MM.1S (cell line): ENCODE measurements around the gene CERS6.

ENCODE experiments used
- DNase-seq: peaks from one replicate; pipeline ENCODE4 v3.0.0-alpha.2; 2015
- H2AFZ ChIP-seq: fragments of 300-600 bp; sonication (generic); 2 replicates; pipeline ENCODE4 v1.6.0; 2016; ENCODE audit warnings: antibody characterized with exemption, low read length
- H3F3A ChIP-seq: fragments of 300-600 bp; sonication (generic); 2 replicates; pipeline ENCODE4 v1.6.1; 2016; ENCODE audit warnings: mild to moderate bottlenecking, antibody characterized with exemption, low read length, moderate library complexity, mixed read lengths; ENCODE audit not compliant: insufficient read depth
- H3K27ac ChIP-seq: fragments of 300-600 bp; sonication (generic); 2 replicates; pipeline ENCODE4 v1.5.1; 2016; ENCODE audit warnings: mild to moderate bottlenecking, low read length
- H3K27me3 ChIP-seq: fragments of 300-600 bp; sonication (generic); replicated peaks from 2 replicates; pipeline ENCODE4 v1.6.0; 2016; ENCODE audit warnings: low read length; ENCODE audit not compliant: insufficient read depth
- H3K36me3 ChIP-seq: fragments of 300-600 bp; sonication (generic); replicated peaks from 2 replicates; pipeline ENCODE4 v1.6.1; 2016; ENCODE audit warnings: mild to moderate bottlenecking, low read length, mixed read lengths; ENCODE audit not compliant: insufficient read depth
- H3K4me1 ChIP-seq: fragments of 300-600 bp; sonication (generic); 2 replicates; pipeline ENCODE4 v1.6.1; 2016; ENCODE audit warnings: low read length, mixed read lengths
- H3K4me2 ChIP-seq: fragments of 300-600 bp; sonication (generic); 2 replicates; pipeline ENCODE4 v1.6.0; 2016; ENCODE audit warnings: low read depth, low read length
- H3K4me3 ChIP-seq: fragments of 300-600 bp; sonication (generic); 2 replicates; pipeline ENCODE4 v1.5.1; 2016; ENCODE audit warnings: low read length, mixed read lengths
- H3K79me2 ChIP-seq: fragments of 300-600 bp; sonication (generic); 2 replicates; pipeline ENCODE4 v1.6.1; 2016; ENCODE audit warnings: mixed run types, low read length, mixed read lengths
- H3K9ac ChIP-seq: fragments of 300-600 bp; sonication (generic); 2 replicates; pipeline ENCODE4 v1.6.1; 2016; ENCODE audit warnings: low read length, mixed read lengths
- H3K9me2 ChIP-seq: fragments of 300-600 bp; sonication (generic); replicated peaks from 2 replicates; pipeline ENCODE4 v1.6.1; 2016; ENCODE audit warnings: mild to moderate bottlenecking, low read length, mixed read lengths; ENCODE audit not compliant: insufficient read depth
- H3K9me3 ChIP-seq: fragments of 300-600 bp; sonication (generic); replicated peaks from 2 replicates; pipeline ENCODE4 v1.6.1; 2016; ENCODE audit warnings: mild to moderate bottlenecking, low read length, mixed read lengths; ENCODE audit not compliant: insufficient read depth
- H4K20me1 ChIP-seq: fragments of 300-600 bp; sonication (generic); 2 replicates; pipeline ENCODE4 v1.6.1; 2016; ENCODE audit warnings: mild to moderate bottlenecking, low read length, moderate library complexity, mixed read lengths; ENCODE audit not compliant: insufficient read depth
- EZH2 ChIP-seq: fragments of 300-600 bp; sonication (generic); optimal IDR thresholded peaks from 2 replicates; pipeline ENCODE3; 2017; ENCODE audit warnings: low read depth, mild to moderate bottlenecking, antibody characterized with exemption, low read length, mixed read lengths
- EZH2phosphoT487 ChIP-seq: fragments of 300-600 bp; sonication (generic); IDR thresholded peaks from 2 replicates; pipeline ENCODE4 v1.6.1; 2018; ENCODE audit warnings: antibody characterized with exemption, low read length
- TF ChIP-seq, protein P1 (sequence below): fragments of 300-600 bp; sonication (generic); IDR thresholded peaks from 2 replicates; pipeline ENCODE4 v1.5.1; 2016; ENCODE audit warnings: antibody characterized with exemption, low read length, mixed read lengths

The CERS6 gene

DNA sequence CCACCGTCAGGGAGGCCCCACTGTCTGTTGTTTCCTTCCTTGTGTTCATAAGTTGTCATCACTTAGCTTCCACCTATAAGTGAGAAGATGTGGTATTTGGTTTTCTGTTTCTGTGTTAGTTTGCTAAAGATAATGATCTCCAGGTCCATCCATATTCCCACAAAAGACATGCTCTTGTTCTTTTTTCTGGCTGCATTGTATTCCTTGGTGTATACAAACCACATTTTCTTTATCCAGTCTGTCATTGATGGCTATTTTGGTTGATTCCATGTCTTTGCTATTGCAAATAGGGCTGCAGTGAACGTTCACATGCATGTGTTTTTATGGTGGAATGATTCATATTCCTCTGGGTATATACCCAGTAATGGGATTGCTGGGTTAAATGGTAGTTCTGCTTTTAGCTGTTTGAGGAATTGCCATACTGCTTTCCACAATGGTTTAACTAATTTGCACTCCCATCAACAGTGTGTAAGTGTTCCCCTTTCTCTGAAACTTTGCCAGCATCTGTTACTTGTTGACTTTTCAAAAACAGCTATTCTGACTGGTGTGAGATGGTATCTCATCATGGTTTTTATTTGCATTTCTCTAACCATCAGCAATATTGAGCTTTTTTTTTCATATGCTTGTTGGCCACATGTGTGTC lies 189.7 kb downstream of the CERS6 start:
- no peak overlapping the region for H3K4me3 ChIP-seq
- no peak overlapping the region for H3K27ac ChIP-seq
- no peak overlapping the region for H3K4me2 ChIP-seq
- TF ChIP-seq EZH2 (no peak), EZH2phosphoT487 (no peak)
- TF ChIP-seq, protein P1, sequence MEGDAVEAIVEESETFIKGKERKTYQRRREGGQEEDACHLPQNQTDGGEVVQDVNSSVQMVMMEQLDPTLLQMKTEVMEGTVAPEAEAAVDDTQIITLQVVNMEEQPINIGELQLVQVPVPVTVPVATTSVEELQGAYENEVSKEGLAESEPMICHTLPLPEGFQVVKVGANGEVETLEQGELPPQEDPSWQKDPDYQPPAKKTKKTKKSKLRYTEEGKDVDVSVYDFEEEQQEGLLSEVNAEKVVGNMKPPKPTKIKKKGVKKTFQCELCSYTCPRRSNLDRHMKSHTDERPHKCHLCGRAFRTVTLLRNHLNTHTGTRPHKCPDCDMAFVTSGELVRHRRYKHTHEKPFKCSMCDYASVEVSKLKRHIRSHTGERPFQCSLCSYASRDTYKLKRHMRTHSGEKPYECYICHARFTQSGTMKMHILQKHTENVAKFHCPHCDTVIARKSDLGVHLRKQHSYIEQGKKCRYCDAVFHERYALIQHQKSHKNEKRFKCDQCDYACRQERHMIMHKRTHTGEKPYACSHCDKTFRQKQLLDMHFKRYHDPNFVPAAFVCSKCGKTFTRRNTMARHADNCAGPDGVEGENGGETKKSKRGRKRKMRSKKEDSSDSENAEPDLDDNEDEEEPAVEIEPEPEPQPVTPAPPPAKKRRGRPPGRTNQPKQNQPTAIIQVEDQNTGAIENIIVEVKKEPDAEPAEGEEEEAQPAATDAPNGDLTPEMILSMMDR, result no peak
- no peaks in the 10 kb centered on the region for H4K20me1 ChIP-seq
- H3K9me2 ChIP-seq, result no peaks in the 10 kb centered on the region
- H3F3A ChIP-seq, result no peaks in the 10 kb centered on the region
- H3K27me3 ChIP-seq, result no peaks in the 10 kb centered on the region
- no peak overlapping the region for H2AFZ ChIP-seq
- peaks cover 22% of the 10 kb centered on the region; the same call in 1 of the 2 replicates for H3K79me2 ChIP-seq
- H3K9me3 ChIP-seq, result no peaks in the 10 kb centered on the region
- no peaks in the 10 kb centered on the region for H3K36me3 ChIP-seq
- no peak for DNase-seq
- H3K4me1 ChIP-seq, result peaks cover 9% of the 10 kb centered on the region; the same call in 1 of the 2 replicates
- no peak overlapping the region for H3K9ac ChIP-seq

DNA sequence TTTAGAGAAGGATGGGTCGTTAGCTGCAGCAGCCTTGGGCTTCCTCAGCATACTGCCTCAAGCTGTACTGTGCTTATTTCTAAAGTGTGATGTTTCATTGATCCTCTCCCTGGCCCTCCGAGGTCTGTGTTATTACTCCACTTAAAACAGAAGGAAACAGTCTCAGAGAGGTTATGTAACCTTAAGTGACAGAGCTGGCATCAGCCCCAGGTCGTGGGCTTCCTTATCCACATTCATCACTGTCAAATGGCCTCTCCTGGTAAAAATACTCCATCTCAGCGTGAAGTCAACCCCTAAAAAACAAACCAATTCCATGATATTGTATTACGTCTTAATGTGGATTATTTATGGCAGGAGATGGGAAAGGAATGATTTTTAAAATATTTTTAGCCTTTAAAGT lies 193.0 kb downstream of the CERS6 start:
- peaks cover 22% of the 10 kb centered on the region; the same call in 1 of the 2 replicates for H3K79me2 ChIP-seq
- H3K27ac ChIP-seq, result no peak overlapping the region
- peaks cover 4% of the 10 kb centered on the region; the same call in 1 of the 2 replicates for H3K4me1 ChIP-seq
- no peak overlapping the region for H3K4me3 ChIP-seq
- no peaks in the 10 kb centered on the region for H4K20me1 ChIP-seq
- no peak overlapping the region for H2AFZ ChIP-seq
- H3F3A ChIP-seq, result no peaks in the 10 kb centered on the region
- no peaks in the 10 kb centered on the region for H3K9me2 ChIP-seq
- DNase-seq, result no peak
- H3K9ac ChIP-seq, result no peak overlapping the region
- H3K4me2 ChIP-seq, result no peak overlapping the region
- no peaks in the 10 kb centered on the region for H3K36me3 ChIP-seq
- no peaks in the 10 kb centered on the region for H3K9me3 ChIP-seq
- H3K27me3 ChIP-seq, result no peaks in the 10 kb centered on the region
- TF ChIP-seq EZH2phosphoT487 (no peak), EZH2 (no peak)
- TF ChIP-seq, protein P1, result no peak

DNA sequence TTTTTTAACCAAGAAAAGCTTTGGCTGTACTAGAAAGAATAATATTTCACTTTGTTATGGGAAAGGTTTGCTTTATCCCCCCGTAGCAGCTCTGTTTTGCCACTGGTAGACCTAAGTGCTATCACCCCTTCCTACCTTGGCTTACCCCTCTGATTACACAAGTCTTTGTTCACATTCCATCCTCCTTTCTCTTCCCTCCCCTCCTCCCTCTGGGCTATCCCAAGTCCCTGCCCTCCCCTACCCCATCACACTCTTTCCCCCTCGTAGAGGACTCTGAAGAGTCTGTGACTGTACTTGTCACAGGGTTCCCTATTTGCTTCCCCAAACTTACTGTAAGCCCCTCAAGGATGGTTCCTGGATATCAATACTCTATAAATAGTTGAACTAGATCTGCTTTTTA lies 193.5 kb downstream of the CERS6 start:
- TF ChIP-seq EZH2phosphoT487, result no peak
- TF ChIP-seq, protein P1, result no peak
- no peak for TF ChIP-seq EZH2
- no peak overlapping the region for H3K4me3 ChIP-seq
- no peak overlapping the region for H3K9ac ChIP-seq
- DNase-seq, result no peak
- H3K79me2 ChIP-seq, result peaks cover 22% of the 10 kb centered on the region; the same call in 1 of the 2 replicates
- H3K9me3 ChIP-seq, result no peaks in the 10 kb centered on the region
- H4K20me1 ChIP-seq, result no peaks in the 10 kb centered on the region
- H3K4me1 ChIP-seq, result no peaks in the 10 kb centered on the region
- H3K27ac ChIP-seq, result no peak overlapping the region
- no peaks in the 10 kb centered on the region for H3K27me3 ChIP-seq
- H3K9me2 ChIP-seq, result no peaks in the 10 kb centered on the region
- no peak overlapping the region for H3K4me2 ChIP-seq
- no peak overlapping the region for H2AFZ ChIP-seq
- H3K36me3 ChIP-seq, result no peaks in the 10 kb centered on the region
- no peaks in the 10 kb centered on the region for H3F3A ChIP-seq
